GM19238 (cell line): Measurements from ENCODE around the gene FAM9B.
"Not testable (repeated sequence)": the region's sequence is repeated elsewhere in the genome, so short reads cannot be mapped to it uniquely, and the experiment has no call there.

Source experiments
- DNase-seq: peaks from one replicate; pipeline ENCODE4 v3.0.0; 2011; ENCODE audit warnings: low spot score; ENCODE audit not compliant: insufficient read length

FAM9B gene

DNA sequence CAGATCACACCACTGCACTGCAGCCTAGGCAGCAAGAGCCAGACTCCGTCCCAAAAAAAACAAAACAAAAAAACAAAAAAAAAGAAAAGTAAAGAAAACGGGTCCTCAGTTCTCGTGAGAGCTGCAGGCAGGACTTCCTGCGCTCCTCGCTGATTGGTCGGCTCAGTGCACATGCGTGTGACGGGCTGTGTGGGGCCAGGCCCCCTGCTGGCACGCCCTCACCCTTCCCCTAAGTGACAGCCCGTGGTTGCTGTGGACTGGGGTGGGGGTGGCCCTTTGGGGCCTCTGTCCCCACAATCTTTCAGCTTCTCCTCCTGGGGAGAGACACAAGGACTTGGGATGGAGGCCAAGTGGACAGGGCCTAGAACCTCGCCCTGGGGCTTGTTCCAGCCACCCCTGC is at the start of gene FAM9B:
Gene FAM9B, minus strand, starts transcription at position 139 of the 400 bp plus-strand sequence. CDS start 1,141 bp downstream, outside the sequence.
- no peak for DNase-seq

DNA sequence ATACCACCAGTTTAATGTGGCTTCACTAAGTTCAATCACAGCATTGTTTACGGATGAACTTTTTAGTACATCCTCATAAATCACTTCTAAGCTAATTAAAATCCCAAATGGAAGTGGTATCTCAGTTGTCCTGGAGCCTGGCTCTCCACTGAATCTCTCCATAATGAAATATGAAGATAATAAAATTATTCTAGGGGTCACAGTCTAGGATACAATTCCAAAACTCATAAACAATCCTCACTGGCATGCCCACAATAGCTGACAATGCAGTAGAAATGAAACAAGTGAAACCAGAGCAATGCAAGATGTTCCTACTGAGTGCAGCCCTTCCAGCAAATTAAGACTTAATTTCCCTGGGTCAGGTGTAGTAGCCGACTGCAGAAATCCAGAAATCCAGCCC is 47.3 kb upstream of the FAM9B start:
- DNase-seq = no peak

DNA sequence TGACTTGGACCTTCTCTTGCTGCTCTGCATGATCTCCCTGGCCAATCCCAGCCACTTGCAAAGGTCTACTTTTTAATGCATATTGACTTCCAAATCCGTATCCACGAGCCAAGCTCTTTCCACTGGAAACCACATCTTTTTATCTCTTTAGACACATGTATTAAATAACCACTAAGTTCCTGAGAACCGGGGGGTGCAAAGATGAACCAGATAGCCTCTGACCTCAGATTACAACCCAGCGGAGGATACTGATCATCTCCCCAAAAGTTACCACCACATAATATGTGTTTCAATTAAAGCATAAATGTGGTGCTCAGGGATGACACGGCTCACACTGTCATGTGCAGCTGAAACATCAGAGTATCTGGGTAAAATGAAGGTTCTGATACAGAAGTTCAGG is 40.4 kb upstream of the FAM9B start:
- DNase-seq = no peak

- no peak for DNase-seq
Observed at GRCh38 chrX:9072281-9072680, 38.4 kb upstream of the FAM9B start.

DNA sequence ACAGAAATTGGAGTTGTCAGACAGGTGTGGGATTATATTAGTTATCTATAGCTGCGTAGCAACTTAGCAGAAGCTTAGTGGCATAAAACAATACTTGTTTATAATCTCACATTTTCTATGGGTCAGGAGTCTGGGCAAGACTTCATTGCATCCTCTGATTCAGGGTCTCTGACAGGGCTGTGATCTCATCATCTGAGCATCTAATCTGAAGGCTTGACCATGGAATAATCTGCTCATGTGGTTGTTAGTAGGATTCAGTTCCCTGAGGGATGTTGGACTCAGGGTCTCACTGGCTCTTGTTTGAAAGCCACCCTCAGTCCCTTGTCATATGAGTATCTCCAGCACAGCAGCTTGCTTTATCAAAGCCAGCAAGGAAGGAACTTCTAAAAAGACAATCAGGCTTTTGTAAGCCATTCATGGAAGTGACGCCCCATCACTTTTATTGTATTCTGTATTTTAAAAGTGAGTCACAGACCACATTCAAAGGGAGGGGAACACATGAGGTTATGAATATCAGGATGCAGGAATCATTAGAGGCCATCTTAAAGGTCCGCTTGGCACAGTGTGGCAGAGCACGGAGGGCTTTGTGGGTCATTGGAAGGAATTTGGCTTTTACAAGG is 37.2 kb upstream of the FAM9B start:
- DNase-seq = no peak

GRCh38 chrX:9069573-9069972 is 35.6 kb upstream of the FAM9B start:
- no peak for DNase-seq

DNA sequence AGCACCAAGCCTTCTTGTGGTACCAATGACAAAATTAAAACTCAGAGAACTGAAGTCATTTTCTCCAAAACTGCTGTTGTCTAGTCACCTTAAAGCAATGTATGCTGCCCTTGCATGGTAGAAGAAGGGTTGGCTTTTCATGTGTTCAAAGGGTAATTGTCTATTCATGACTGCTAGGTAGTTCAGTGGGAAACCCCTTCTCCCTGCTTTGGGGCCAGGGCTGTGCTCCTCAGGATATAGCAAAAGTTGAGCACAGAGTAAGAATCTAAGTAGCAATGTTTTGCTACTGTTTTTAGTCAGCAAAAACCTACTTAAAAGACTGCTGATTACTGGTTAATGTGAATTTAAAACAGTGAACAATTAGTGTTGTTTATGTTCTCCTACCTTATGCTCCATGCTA is 30.8 kb upstream of the FAM9B start:
- no peak for DNase-seq

- DNase-seq = no peak
Observed at GRCh38 chrX:9062641-9063040, 28.7 kb upstream of the FAM9B start.

DNA sequence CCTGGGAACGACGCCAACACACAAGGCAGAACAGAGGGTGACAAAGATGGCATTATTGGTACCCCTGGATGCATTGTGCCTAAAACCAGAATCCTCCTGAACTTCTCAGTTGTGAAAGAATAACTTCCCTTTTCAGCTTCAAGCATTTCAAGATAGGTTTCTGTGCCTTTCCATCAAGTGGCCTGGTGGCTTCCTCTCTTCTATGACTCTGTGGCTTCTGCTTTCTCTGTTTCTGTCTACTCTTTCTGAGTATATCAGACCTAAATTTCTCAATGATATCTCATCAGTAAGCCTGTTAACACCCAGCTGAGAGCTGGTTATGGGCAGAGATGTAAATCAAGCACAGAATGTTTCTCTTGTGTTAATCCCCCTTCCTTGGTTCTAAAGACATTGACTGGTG is 21.4 kb upstream of the FAM9B start:
- no peak for DNase-seq

DNA sequence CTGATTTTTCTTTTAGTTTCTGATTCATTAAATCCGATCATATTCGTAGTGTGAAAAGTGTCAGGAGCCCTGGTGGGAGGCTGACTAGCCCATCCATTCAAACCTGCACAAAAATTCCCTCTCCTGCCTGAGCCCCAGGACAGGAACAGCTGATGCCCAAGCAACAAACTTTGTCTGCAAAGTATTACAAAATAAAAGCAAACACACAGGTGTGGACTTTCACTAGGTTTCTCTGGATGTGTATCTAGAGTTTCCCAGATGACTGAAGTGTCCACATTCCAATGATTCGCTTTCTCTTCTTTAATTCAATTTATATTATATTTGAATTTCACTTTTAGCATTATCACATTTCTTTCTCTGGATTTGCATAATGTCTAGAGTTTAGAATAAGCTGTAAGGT is 18.2 kb upstream of the FAM9B start:
- DNase-seq = no peak

DNA sequence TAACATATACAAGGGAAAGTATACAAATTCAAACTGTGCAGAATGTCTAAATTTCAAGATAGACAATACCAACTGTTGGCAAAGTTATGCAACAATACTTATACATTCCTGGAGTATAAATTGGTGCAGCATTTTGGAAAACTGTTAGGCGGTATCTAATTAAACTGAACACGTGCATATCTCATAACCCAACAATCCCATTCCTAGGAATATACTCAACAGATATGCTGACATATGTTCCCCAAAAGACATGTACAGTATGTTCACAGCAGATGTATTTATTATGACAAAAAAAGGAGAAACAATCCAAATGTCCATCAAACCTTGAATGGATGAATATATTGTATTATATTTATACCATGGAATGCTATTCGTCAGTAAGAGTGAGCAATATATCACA is 16.4 kb upstream of the FAM9B start:
- DNase-seq = no peak

DNA sequence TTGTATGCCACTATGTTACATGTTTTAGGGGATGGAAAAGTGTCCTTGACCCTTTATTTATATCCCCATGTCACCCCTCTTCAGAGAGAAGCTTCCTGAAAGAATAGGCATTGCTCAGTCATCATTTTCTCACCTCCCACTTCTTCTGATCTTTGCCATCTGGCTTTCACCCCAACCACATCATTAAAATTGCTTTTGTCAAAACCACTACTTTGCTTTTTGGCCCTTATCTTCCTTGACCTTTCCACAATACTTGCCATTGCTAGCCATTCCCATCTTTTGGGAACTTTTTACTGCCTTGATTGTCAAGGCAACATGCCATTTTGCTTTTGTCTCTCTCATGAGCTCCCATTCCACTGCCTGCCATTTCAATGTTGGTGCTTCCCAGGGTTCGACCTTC is 14.9 kb upstream of the FAM9B start:
- DNase-seq = no peak

GRCh38 chrX:9038244-9038643 is 4.3 kb upstream of the FAM9B start:
- no peak for DNase-seq

- DNase-seq = no peak
Observed at GRCh38 chrX:9037296-9037695, 3.4 kb upstream of the FAM9B start.

DNA sequence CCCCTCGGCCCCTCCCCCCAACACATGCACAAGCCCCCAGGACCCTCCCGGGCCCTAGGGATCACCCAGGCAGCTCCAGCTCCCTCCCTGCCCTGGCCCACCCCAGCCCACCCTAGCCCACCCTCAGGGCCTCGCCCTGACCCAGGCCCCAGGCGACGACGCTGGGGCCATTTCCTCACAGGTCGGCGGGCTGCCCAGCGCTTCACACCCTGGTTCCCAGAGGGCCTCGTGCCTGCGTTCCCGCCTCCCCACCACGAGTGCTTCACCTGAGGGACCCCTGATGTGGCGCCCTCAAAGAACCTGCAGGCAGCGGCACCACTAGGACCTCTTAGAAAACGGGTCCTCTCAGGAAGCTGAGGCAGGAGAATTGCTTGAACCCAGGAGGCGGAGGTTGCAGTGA is 341 bp downstream of the FAM9B start:
- no peak for DNase-seq

- no peak for DNase-seq
Observed at GRCh38 chrX:9033179-9033578, 748 bp downstream of the FAM9B start.

- no peak for DNase-seq
Observed at GRCh38 chrX:9023293-9023692, 10.6 kb downstream of the FAM9B start.

GRCh38 chrX:9019151-9019550 is 14.8 kb downstream of the FAM9B start:
- DNase-seq = no peak

GRCh38 chrX:9018332-9018731 is 15.6 kb downstream of the FAM9B start:
- not testable (repeated sequence) for DNase-seq

GRCh38 chrX:9003041-9003440 is 30.9 kb downstream of the FAM9B start:
- no peak for DNase-seq

DNA sequence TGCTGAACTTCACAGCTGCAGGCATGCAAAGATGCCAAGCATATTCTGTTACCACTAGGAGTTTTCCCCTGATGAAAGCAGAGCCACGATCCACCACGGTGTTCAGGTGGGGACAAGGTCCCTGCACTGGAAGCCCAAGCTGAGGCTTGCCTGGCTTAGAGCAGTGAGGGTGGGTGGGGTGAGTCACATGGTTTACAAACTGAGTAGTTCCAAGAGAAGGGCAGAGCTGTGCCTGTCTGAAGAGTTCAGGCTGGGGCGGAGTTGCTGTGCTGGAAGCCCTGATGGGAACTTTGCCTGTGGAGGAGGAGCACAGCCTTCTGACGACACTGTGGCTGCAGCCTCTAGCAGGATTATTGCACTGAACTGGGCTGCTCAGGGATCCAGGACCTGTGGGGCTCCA is 45.5 kb downstream of the FAM9B start:
- no peak for DNase-seq

DNA sequence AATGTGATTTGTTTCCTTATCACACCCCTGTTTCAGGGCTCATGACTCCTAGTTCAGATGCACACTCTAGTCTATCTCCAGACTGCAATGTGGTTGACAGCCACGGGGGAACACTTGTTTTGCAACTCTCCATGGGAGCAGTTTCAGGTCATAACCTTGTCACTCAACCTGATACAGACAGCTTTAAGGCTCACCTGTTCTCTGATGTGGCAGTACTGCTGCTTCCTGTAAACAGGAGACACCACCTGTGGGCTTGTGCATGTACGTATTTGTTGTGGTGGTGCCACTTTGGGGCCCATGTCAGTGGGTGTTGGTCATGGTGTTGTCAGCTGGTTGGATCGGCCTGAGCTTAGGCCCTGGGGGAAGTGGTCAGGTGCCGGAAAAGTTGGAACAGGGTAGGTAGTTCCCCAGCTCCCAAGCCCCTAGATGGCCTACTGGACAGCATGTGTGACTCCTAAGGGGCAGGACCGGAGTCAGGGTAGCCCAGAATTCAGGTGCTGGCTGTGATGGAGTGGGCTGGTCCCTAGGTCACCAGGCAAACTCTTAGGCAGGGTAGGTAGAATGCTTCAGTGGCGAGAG is 46.2 kb downstream of the FAM9B start:
- DNase-seq = no peak

- no peak for DNase-seq
Observed at GRCh38 chrX:8984231-8984630, 49.7 kb downstream of the FAM9B start.

- DNase-seq = no peak
Observed at GRCh38 chrX:8981723-8982122, 52.2 kb downstream of the FAM9B start.
